Lung (tissue), 12 donors: ENCODE data around the gene CACNA1E. TPM values are rescaled to one million over a fixed set of nuclear protein-coding genes. Genes with fewer than 3 reads are reported as not detected.
A peak's percentile ranks its signal among the peaks of the same experiment; 100 is the strongest.

Experiments used
- ATAC-seq: fragments of 200-7000 bp; cut with Tn5 transposase; one replicate; pipeline ENCODE4 v1.9.1; 2020; ENCODE audit warnings: moderate number of reproducible peaks; ENCODE audit not compliant: insufficient read depth, low FRiP score
- DNase-seq, 3 donors: peaks; one replicate each; pipeline ENCODE4 v3.0.0-alpha.2; 2013 to 2017
- H3K27ac ChIP-seq, 2 donors: one replicate each; pipeline ENCODE4 v1.5.1; 2013; ENCODE audit warnings: mild to moderate bottlenecking in 2 of 2, moderate library complexity in 2 of 2, control low read depth in 1 of 2, inconsistent platforms in 1 of 2, low read depth in 1 of 2, low read length in 1 of 2
- H3K27me3 ChIP-seq, 3 donors: one replicate each; pipeline ENCODE4 v1.5.1; 2013; ENCODE audit warnings: low read length in 2 of 3; ENCODE audit not compliant: control insufficient read depth in 3 of 3, insufficient read depth in 3 of 3
- H3K36me3 ChIP-seq, 4 donors: one replicate each; pipeline ENCODE4 v1.5.1; 2013; ENCODE audit warnings: low read length in 4 of 4, mild to moderate bottlenecking in 1 of 4, moderate library complexity in 1 of 4; ENCODE audit not compliant: control insufficient read depth in 4 of 4, insufficient read depth in 4 of 4
- H3K4me1 ChIP-seq, 5 donors: one replicate each; pipeline ENCODE4 v1.5.1; 2013; ENCODE audit warnings: low read length in 5 of 5, mild to moderate bottlenecking in 2 of 5, moderate library complexity in 1 of 5; ENCODE audit not compliant: control insufficient read depth in 5 of 5, insufficient read depth in 5 of 5
- H3K4me3 ChIP-seq: one replicate; pipeline ENCODE4 v1.5.1; 2013; ENCODE audit warnings: mild to moderate bottlenecking, control low read depth, moderate library complexity
- H3K9ac ChIP-seq, 2 donors: one replicate each; pipeline ENCODE4 v1.5.1; 2013; ENCODE audit warnings: low read length in 2 of 2, control low read depth in 1 of 2; ENCODE audit not compliant: insufficient read depth in 1 of 2
- H3K9me3 ChIP-seq, 4 donors: one replicate each; pipeline ENCODE4 v1.5.1; 2013; ENCODE audit warnings: low read length in 3 of 4, mild to moderate bottlenecking in 1 of 4, moderate library complexity in 1 of 4; ENCODE audit not compliant: control insufficient read depth in 4 of 4, insufficient read depth in 3 of 4
- CTCF ChIP-seq: IDR thresholded peaks from 2 replicates; pipeline ENCODE4 v1.5.1; 2012; ENCODE audit warnings: mild to moderate bottlenecking; ENCODE audit errors: control extremely low read depth, extremely low read depth
- WGBS, 2 donors: extraction: QIAGEN DNeasy Blood & Tissue Kit; methylation state at CpG; one replicate each; pipeline ENCODE4 v1.1.7; 2013; 5-methylcytosine and 5-hydroxymethylcytosine counted together
- polyA plus RNA-seq, 2 donors: library from polyadenylated mRNA; stranded (reverse); fragments of 200-250 nt; gene quantifications; one replicate each; pipeline ENCODE4 v1.2.1, GENCODE V29; 2013
- total RNA-seq, 2 donors: library from RNA; depleted of rRNA in 1 of 2; stranded (reverse); fragments of >200 nt in 1 of 2; gene quantifications; one replicate each; pipeline ENCODE4 v1.2.1, GENCODE V29; 2014 to 2021
- donor health status: control.
- donor health status: control.
- donor health status: Bipolar disorder and iron deficiency.
- donor health status: healthy.
- donor health status: DM: yes; HTN: yes; CAD: no.

The CACNA1E gene
- total and polyA plus RNA-seq, 4 donors = 0.02 to 1.4 (median 0.80) TPM

GRCh38 chr1:181655756-181656155, 172.4 kb downstream of the CACNA1E start:
- TF ChIP-seq CTCF = no peak
- 93 to 97% methylated on average over 2 of the region's 2 CpGs for WGBS, 2 donors
- DNase-seq = no peak
- Histone ChIP-seq H3K36me3 (no peaks in the 10 kb centered on the region), H3K27me3 (no peaks in the 10 kb centered on the region), H3K9me3 (peaks cover 0 to 3% (median 0%) of the 10 kb centered on the region in 4 donors), H3K9ac (no peak overlapping the region), H3K4me1 (no peaks in the 10 kb centered on the region), H3K4me3 (no peak overlapping the region), H3K27ac (no peak overlapping the region)
- ATAC-seq = no peak

- Histone ChIP-seq H3K4me1 (no peaks in the 10 kb centered on the region), H3K36me3 (no peaks in the 10 kb centered on the region), H3K9ac (no peak overlapping the region), H3K27me3 (no peaks in the 10 kb centered on the region), H3K27ac (no peak overlapping the region), H3K9me3 (peaks cover 0 to 3% (median under 1%) of the 10 kb centered on the region in 4 donors), H3K4me3 (no peak overlapping the region)
- DNase-seq (no peak), ATAC-seq (no peak)
- 87 to 89% methylated on average over 2 of the region's 2 CpGs for WGBS, 2 donors
- TF ChIP-seq CTCF = no peak
These were observed 173.2 kb downstream of the CACNA1E start for GRCh38 chr1:181656491-181656890.

DNA sequence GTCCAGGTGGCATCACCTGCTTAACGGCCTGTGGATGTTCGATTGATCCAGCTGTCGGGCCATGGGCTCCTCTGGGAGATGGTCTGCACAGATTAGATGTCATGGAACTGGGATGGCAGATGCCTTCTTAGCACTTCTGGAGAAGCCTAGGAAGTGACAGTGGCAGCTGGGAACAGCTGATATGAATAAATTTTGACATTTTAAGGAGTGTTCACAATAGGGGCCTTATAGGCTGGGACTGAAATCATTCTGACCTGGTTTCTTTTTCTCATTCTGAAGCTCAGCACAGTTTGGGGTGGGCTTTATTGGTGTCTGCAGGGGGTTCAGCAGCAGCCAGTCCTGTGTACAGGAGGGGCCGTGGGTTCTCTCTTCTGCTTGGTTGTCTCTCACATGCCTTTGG, 175.3 kb downstream of the CACNA1E start:
- Histone ChIP-seq H3K27ac (no peak overlapping the region), H3K36me3 (no peaks in the 10 kb centered on the region), H3K9me3 (peaks cover 0 to 3% (median 1%) of the 10 kb centered on the region in 4 donors), H3K9ac (no peak overlapping the region), H3K4me3 (no peak overlapping the region), H3K4me1 (no peaks in the 10 kb centered on the region), H3K27me3 (no peaks in the 10 kb centered on the region)
- DNase-seq = no peak
- TF ChIP-seq CTCF = no peak
- ATAC-seq = no peak
- 90 to 91% methylated on average over 4 of the region's 4 CpGs for WGBS, 2 donors

DNA sequence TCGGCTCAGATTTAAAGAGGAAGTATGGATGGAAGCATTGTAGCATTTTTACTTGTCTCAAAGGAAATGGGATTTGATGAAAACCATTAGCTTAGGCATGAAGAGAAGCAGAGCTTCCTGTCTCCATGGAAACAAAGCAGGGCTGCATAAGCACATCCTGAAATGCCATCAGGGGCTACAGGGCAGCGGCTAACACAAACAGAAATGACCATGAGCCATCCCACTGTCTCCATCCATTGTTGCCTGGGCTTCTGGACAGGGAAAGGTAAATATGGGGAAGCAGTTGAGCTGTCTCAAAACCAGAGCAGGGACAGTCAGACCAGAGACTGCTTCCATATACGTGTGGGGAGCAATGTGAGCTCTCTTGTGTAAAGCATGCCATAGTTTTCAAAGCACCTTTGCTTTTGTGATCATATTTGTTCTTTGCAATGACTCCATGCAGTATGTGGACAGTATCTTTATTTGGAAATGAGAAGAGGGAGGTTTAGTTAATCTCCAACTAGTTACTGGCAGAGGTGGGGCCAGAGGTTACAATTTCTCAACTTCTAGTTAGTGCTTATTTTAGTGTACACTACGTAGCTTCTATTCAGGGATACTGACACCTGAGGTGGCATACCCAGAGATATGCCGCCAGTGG, 176.1 kb downstream of the CACNA1E start:
- 49 to 51% methylated on average over 5 of the region's 5 CpGs for WGBS, 2 donors
- Histone ChIP-seq H3K4me1 (no peaks in the 10 kb centered on the region), H3K27ac (no peak overlapping the region), H3K9me3 (peaks cover 0 to 3% (median 1%) of the 10 kb centered on the region in 4 donors), H3K27me3 (no peaks in the 10 kb centered on the region), H3K4me3 (no peak overlapping the region), H3K36me3 (no peaks in the 10 kb centered on the region), H3K9ac (no peak overlapping the region)
- TF ChIP-seq CTCF = no peak
- ATAC-seq (no peak), DNase-seq (peak in 2 of 3 donors; percentile 22 to 23)
